H1 (cell line): ENCODE results near the gene SLC19A1. TPM values are rescaled to one million over a fixed set of nuclear protein-coding genes. Genes with fewer than 3 reads are reported as not detected.

Experiments
- CTCF ChIA-PET: fragments of 300-600 bp; sonication (Branson Sonifier 250); formaldehyde crosslinking; loops from one replicate; lab custom pipeline; 2021; ENCODE audit not compliant: partially characterized antibody; lab: Charles Lee
- POLR2A ChIA-PET: fragments of 300-600 bp; sonication (Branson Sonifier 250); formaldehyde crosslinking; loops from one replicate; lab custom pipeline; 2021; ENCODE audit warnings: inconsistent platforms; ENCODE audit not compliant: partially characterized antibody; lab: Charles Lee
- DNase-seq, 2 experiments: peaks; one replicate each; pipeline versions ENCODE4 v3.0.0 to v3.0.0-alpha.2; 2010 to 2022; ENCODE audit warnings: low spot score in 2 of 2, low read depth in 1 of 2, mixed read lengths in 1 of 2
- FAIRE-seq: peaks from 2 replicates; lab custom pipeline; 2011; peaks lifted over from hg19 to GRCh38; lab: Jason Lieb, UNC
- H2AFZ ChIP-seq: 2 replicates; pipeline ENCODE4 v1.8.1; 2012; ENCODE audit warnings: low read length, inconsistent platforms
- H2AK5ac ChIP-seq: 2 replicates; pipeline ENCODE4 v1.6.1; 2013; ENCODE audit warnings: low read depth, low read length
- H2BK120ac ChIP-seq: replicated peaks from 2 replicates; pipeline ENCODE3; 2013; ENCODE audit warnings: low read depth, low read length, inconsistent platforms
- H2BK12ac ChIP-seq: 2 replicates; pipeline ENCODE4 v1.6.1; 2013; ENCODE audit warnings: low read depth, low read length
- H2BK15ac ChIP-seq: 2 replicates; pipeline ENCODE4 v1.6.1; 2013; ENCODE audit warnings: low read length
- H2BK20ac ChIP-seq: 2 replicates; pipeline ENCODE4 v1.6.1; 2013; ENCODE audit warnings: low read length
- H2BK5ac ChIP-seq: 2 replicates; pipeline ENCODE4 v1.6.1; 2013; ENCODE audit warnings: low read depth, low read length
- H3K14ac ChIP-seq: 2 replicates; pipeline ENCODE4 v1.6.1; 2013; ENCODE audit warnings: inconsistent platforms; ENCODE audit not compliant: insufficient read length
- H3K18ac ChIP-seq: 2 replicates; pipeline ENCODE4 v1.6.1; 2013; ENCODE audit warnings: low read length; ENCODE audit errors: extremely low read depth
- H3K23ac ChIP-seq: 2 replicates; pipeline ENCODE4 v1.6.1; 2013; ENCODE audit warnings: inconsistent platforms; ENCODE audit not compliant: insufficient read length
- H3K23me2 ChIP-seq: 2 replicates; pipeline ENCODE4 v1.6.1; 2013; ENCODE audit warnings: low read depth, low read length
- H3K27ac ChIP-seq: 2 replicates; pipeline ENCODE4 v1.6.1; 2011; ENCODE audit warnings: low read depth, low read length, inconsistent platforms
- H3K27me3 ChIP-seq, 4 experiments: replicated peaks in 1 of 4; 1 replicate in 1 of 4; 2 replicates in 3 of 4; pipeline versions ENCODE4 v1.6.1 to v1.8.1; 2011 to 2013; ENCODE audit warnings: low read length in 3 of 4, mild to moderate bottlenecking in 3 of 4, inconsistent platforms in 2 of 4, mixed read lengths in 2 of 4, moderate library complexity in 1 of 4; ENCODE audit not compliant: control insufficient read depth in 3 of 4, insufficient read depth in 3 of 4; ENCODE audit errors: extremely low read depth in 1 of 4
- H3K36me3 ChIP-seq, 4 experiments: 2 replicates each; pipeline versions ENCODE4 v1.6.1 to v1.8.1; 2011 to 2013; ENCODE audit warnings: mild to moderate bottlenecking in 4 of 4, low read length in 3 of 4, moderate library complexity in 2 of 4, control low read depth in 1 of 4, inconsistent platforms in 1 of 4; ENCODE audit not compliant: insufficient read depth in 4 of 4, control insufficient read depth in 2 of 4
- H3K4ac ChIP-seq: replicated peaks from 2 replicates; pipeline ENCODE3; 2013; ENCODE audit warnings: low read length, low read depth, mixed read lengths, inconsistent platforms; ENCODE audit not compliant: insufficient read length
- H3K4me1 ChIP-seq, 4 experiments: replicated peaks in 1 of 4; 1 replicate in 1 of 4; 2 replicates in 3 of 4; pipeline versions ENCODE4 v1.6.1 to v1.8.1; 2011 to 2013; ENCODE audit warnings: low read length in 3 of 4, inconsistent platforms in 2 of 4, mixed read lengths in 1 of 4; ENCODE audit not compliant: insufficient read depth in 4 of 4, control insufficient read depth in 3 of 4
- H3K4me2 ChIP-seq, 2 experiments: 2 replicates each; pipeline versions ENCODE4 v1.6.1 to v1.8.1; 2011 to 2013; ENCODE audit warnings: low read depth in 2 of 2, low read length in 2 of 2, control low read depth in 1 of 2, inconsistent platforms in 1 of 2, mild to moderate bottlenecking in 1 of 2; ENCODE audit not compliant: insufficient read depth in 1 of 2
- H3K4me3 ChIP-seq, 4 experiments: fragments of 200-600, 300-600 bp in 1 of 4; sonication (generic), shearing (Covaris generic), sonication (Bioruptor Twin) in 1 of 4; 2 replicates each; pipeline versions ENCODE4 v1.5.1 to v1.8.1; 2011 to 2016; ENCODE audit warnings: low read length in 4 of 4, low read depth in 3 of 4, control low read depth in 2 of 4, inconsistent platforms in 2 of 4, mild to moderate bottlenecking in 2 of 4, mixed read lengths in 1 of 4, moderate library complexity in 1 of 4; ENCODE audit not compliant: insufficient read depth in 2 of 4; ENCODE audit errors: extremely low read depth in 1 of 4
- H3K56ac ChIP-seq: replicated peaks from 2 replicates; pipeline ENCODE3; 2013; ENCODE audit warnings: low read depth, mild to moderate bottlenecking, mixed read lengths, low read length, inconsistent platforms; ENCODE audit not compliant: insufficient read length
- H3K79me1 ChIP-seq: 2 replicates; pipeline ENCODE4 v1.6.1; 2013; ENCODE audit warnings: low read depth, low read length, control low read depth
- H3K79me2 ChIP-seq, 2 experiments: 2 replicates each; pipeline versions ENCODE4 v1.6.1 to v1.8.1; 2012 to 2013; ENCODE audit warnings: low read length in 2 of 2, mild to moderate bottlenecking in 2 of 2, inconsistent platforms in 1 of 2; ENCODE audit not compliant: insufficient read depth in 2 of 2, control insufficient read depth in 1 of 2
- H3K9ac ChIP-seq, 4 experiments: replicated peaks in 1 of 4; 1 replicate in 1 of 4; 2 replicates in 3 of 4; pipeline versions ENCODE4 v1.6.1 to v1.8.1; 2011 to 2013; ENCODE audit warnings: low read depth in 3 of 4, low read length in 3 of 4, control low read depth in 2 of 4, mild to moderate bottlenecking in 2 of 4, moderate library complexity in 2 of 4, inconsistent platforms in 1 of 4; ENCODE audit errors: extremely low read depth in 1 of 4
- H3K9me3 ChIP-seq, 2 experiments: 2 replicates each; pipeline versions ENCODE4 v1.6.1 to v1.8.1; 2012 to 2013; ENCODE audit warnings: mild to moderate bottlenecking in 2 of 2, moderate library complexity in 2 of 2, control low read depth in 1 of 2, inconsistent platforms in 1 of 2, low read depth in 1 of 2, low read length in 1 of 2, mixed read lengths in 1 of 2; ENCODE audit not compliant: insufficient read depth in 2 of 2
- H4K20me1 ChIP-seq, 2 experiments: replicated peaks in 1 of 2; 2 replicates each; pipeline versions ENCODE3 to v1.8.1; 2011 to 2013; ENCODE audit warnings: inconsistent platforms in 2 of 2, low read length in 2 of 2, mild to moderate bottlenecking in 1 of 2; ENCODE audit not compliant: insufficient read depth in 2 of 2, control insufficient read depth in 1 of 2
- H4K5ac ChIP-seq: 2 replicates; pipeline ENCODE4 v1.6.1; 2013; ENCODE audit warnings: low read length, low read depth, mixed read lengths, inconsistent platforms; ENCODE audit not compliant: insufficient read length
- H4K8ac ChIP-seq: 2 replicates; pipeline ENCODE4 v1.8.0; 2013; ENCODE audit warnings: mild to moderate bottlenecking, moderate library complexity, low read length, inconsistent platforms; ENCODE audit not compliant: insufficient read depth; ENCODE audit errors: extremely low read depth
- H4K91ac ChIP-seq: replicated peaks from 2 replicates; pipeline ENCODE3; 2013; ENCODE audit warnings: low read length, mixed read lengths, inconsistent platforms; ENCODE audit not compliant: insufficient read length
- ATF2 ChIP-seq: IDR thresholded peaks from 2 replicates; pipeline ENCODE4 v1.6.1; 2012; ENCODE audit warnings: low read length, inconsistent platforms
- BRCA1 ChIP-seq: IDR thresholded peaks from 2 replicates; pipeline ENCODE4 v1.6.1; 2012; ENCODE audit warnings: low read depth, low read length, improper control_type of control experiment
- CHD1 ChIP-seq: IDR thresholded peaks from 2 replicates; pipeline ENCODE4 v1.6.1; 2012; ENCODE audit warnings: low read depth, low read length, improper control_type of control experiment
- GABPA ChIP-seq: IDR thresholded peaks from 2 replicates; pipeline ENCODE4 v1.6.1; 2011; ENCODE audit warnings: mild to moderate bottlenecking, low read length, moderate library complexity, borderline replicate concordance; ENCODE audit not compliant: insufficient read depth
- HDAC6 ChIP-seq: IDR thresholded peaks from one replicate; pipeline ENCODE4 v1.7.1; 2012; ENCODE audit warnings: low read depth, mild to moderate bottlenecking, inconsistent platforms, low read length, moderate library complexity
- KDM4A ChIP-seq: IDR thresholded peaks from one replicate; pipeline ENCODE4 v1.7.1; 2012; ENCODE audit warnings: low read depth, mild to moderate bottlenecking, moderate library complexity, low read length, inconsistent platforms; ENCODE audit not compliant: severe bottlenecking
- MAFK ChIP-seq: IDR thresholded peaks from 2 replicates; pipeline ENCODE4 v1.6.1; 2012; ENCODE audit warnings: low read depth, mild to moderate bottlenecking, improper control_type of control experiment, low read length
- RAD21 ChIP-seq, 2 experiments: IDR thresholded peaks in 1 of 2; conservative IDR thresholded peaks in 1 of 2; 2 replicates each; pipeline ENCODE4 v1.6.1; 2011; ENCODE audit warnings: low read depth in 2 of 2, low read length in 2 of 2, improper control_type of control experiment in 1 of 2, inconsistent platforms in 1 of 2, mild to moderate bottlenecking in 1 of 2, moderate library complexity in 1 of 2
- WGBS, 2 experiments: shearing (Covaris generic) in 1 of 2; methylation state at CpG; one replicate each; pipeline versions ENCODE4 v1.1.6 to v1.1.7; 2013 to 2015; ENCODE audit warnings: low lambda C conversion rate in 2 of 2, mixed read lengths in 2 of 2, inconsistent platforms in 1 of 2, low coverage in 1 of 2, missing lambda C conversion rate in 1 of 2; ENCODE audit not compliant: insufficient replicate concordance in 2 of 2, insufficient coverage in 1 of 2, insufficient read length in 1 of 2; ENCODE audit errors: extremely low coverage in 1 of 2, missing lambda C conversion rate in 1 of 2; 5-methylcytosine and 5-hydroxymethylcytosine counted together
- polyA plus RNA-seq, 7 experiments: library from polyadenylated mRNA; depleted of rRNA in 3 of 7; stranded (reverse) in 5 of 7; unstranded in 2 of 7; fragments of >200 nt in 5 of 7; fragments of 200-250 nt in 2 of 7; gene quantifications; 1 replicate in 5 of 7; 2 replicates in 1 of 7; 4 replicates in 1 of 7; pipeline versions ENCODE4 v1.2.1 to v1.2.3, GENCODE V29; 2011 to 2013; ENCODE audit warnings: missing spikeins in 2 of 7, mixed read lengths in 2 of 7
- total RNA-seq: library from RNA; stranded (reverse); fragmentation: NEBNext Ultra II Directional; extraction: Animal tissue kit (Norgen Biotek cat#: 25700); gene quantifications from 2 replicates; pipeline ENCODE4 v1.2.1, GENCODE V29; 2021

Gene SLC19A1
- total and polyA plus RNA-seq, 2 of the 8 experiments (the other 6 are each of a cell fraction or from before 2014, with no cell fraction given): 31.6 to 43.8 TPM

- peaks cover 3 to 8% of the 10 kb centered on the region in 2 experiments for H4K20me1 ChIP-seq
- H2BK5ac ChIP-seq: no peak overlapping the region
- H3K4me1 ChIP-seq: peaks cover 0 to 15% (median 9%) of the 10 kb centered on the region in 4 experiments; a peak in 4 of 7 replicates
- peak overlapping the region in 2 of 4 experiments; percentile 54 to 71; a peak in 4 of 8 replicates for H3K4me3 ChIP-seq
- no peak overlapping the region; the same call in 1 of the 2 replicates for H4K8ac ChIP-seq
- 66% methylated on average over 34 of the region's 55 CpGs; no CpG with 5 or more reads in 1 of the 2 experiments for WGBS, 2 experiments
- peaks cover 6% of the 10 kb centered on the region; the same call in 1 of the 2 replicates for H3K23me2 ChIP-seq
- H3K14ac ChIP-seq: no peak overlapping the region
- H2BK120ac ChIP-seq: no peak overlapping the region
- no peak for FAIRE-seq
- H4K5ac ChIP-seq: no peak overlapping the region
- H3K79me1 ChIP-seq: peaks cover 5% of the 10 kb centered on the region
- POLR2A ChIA-PET: interaction anchor here (1.0 kb wide), 1 partner anchor 13 kb away, joined by 3 read pairs; no protein-coding TSS in a partner anchor
- H3K23ac ChIP-seq: no peak overlapping the region
- peak overlapping the region; percentile 38 for H3K4ac ChIP-seq
- peaks cover 0 to 31% of the 10 kb centered on the region in 2 experiments; a peak in 2 of 4 replicates for H3K79me2 ChIP-seq
- H4K91ac ChIP-seq: no peak overlapping the region
- H3K27me3 ChIP-seq: no peaks in the 10 kb centered on the region; a peak in 1 of 7 replicates
- CTCF ChIA-PET: interaction anchor here (0.6 kb wide), 1 partner anchor 13 kb away, joined by 4 read pairs; no protein-coding TSS in a partner anchor
- DNase-seq: peak in 1 of 2 experiments; percentile 69
- H3K9ac ChIP-seq: no peak overlapping the region
- peaks cover 0 to 2% (median 0%) of the 10 kb centered on the region in 4 experiments; a peak in 1 of 8 replicates for H3K36me3 ChIP-seq
- H2BK20ac ChIP-seq: no peak overlapping the region
- H2AFZ ChIP-seq: no peak overlapping the region
- no peak overlapping the region for H3K27ac ChIP-seq
- no peaks in the 10 kb centered on the region for H3K9me3 ChIP-seq
- no peak overlapping the region for H3K56ac ChIP-seq
- peak overlapping the region; percentile 3; the same call in 1 of the 2 replicates for H2AK5ac ChIP-seq
- H2BK15ac ChIP-seq: 0 out of 2 replicates have a peak overlapping the region, but pooled peaks have one; percentile 29
- H2BK12ac ChIP-seq: no peak overlapping the region
- H3K18ac ChIP-seq: no peak overlapping the region
- peak overlapping the region; percentile 21 to 53; a peak in 3 of 4 replicates for H3K4me2 ChIP-seq
- no peak for TF ChIP-seq RAD21 (IDR thresholded peaks at IDR 0.05 in 1 of 2, conservative IDR thresholded peaks at IDR 0.05 in 1 of 2; ENCODE audit: low read depth in 2 of 2, low read length in 2 of 2)
- TF ChIP-seq GABPA: peak; percentile 68; the same call in 1 of the 2 replicates
- TF ChIP-seq HDAC6: no peak
- no peak for TF ChIP-seq ATF2
- no peak for TF ChIP-seq CHD1
- TF ChIP-seq MAFK: no peak
- TF ChIP-seq BRCA1: no peak
- TF ChIP-seq KDM4A: peak; percentile 5
Measured at GRCh38 chr21:45542667-45543370, 579 bp upstream of the SLC19A1 start.
